Dermis microvascular lymphatic vessel endothelial cell (primary cell): ENCODE measurements around the gene DDX1. TPM values are rescaled to one million over a fixed set of nuclear protein-coding genes. Genes with fewer than 3 reads are reported as not detected.
A peak's percentile ranks its signal among the peaks of the same experiment; 100 is the strongest.

Experiments
- DNase-seq, 2 donors: peaks; one replicate each; pipeline versions ENCODE4 v3.0.0 to v3.0.0-alpha.2; 2010; ENCODE audit warnings: low read depth in 2 of 2
- total RNA-seq: library from RNA; depleted of rRNA; stranded (reverse); fragments of >200 nt; gene quantifications from 2 replicates; pipeline ENCODE4 v1.2.1, GENCODE V29; 2014

Gene DDX1
- total RNA-seq, 1 donor from 2014 or later: 67.5 TPM

DNA sequence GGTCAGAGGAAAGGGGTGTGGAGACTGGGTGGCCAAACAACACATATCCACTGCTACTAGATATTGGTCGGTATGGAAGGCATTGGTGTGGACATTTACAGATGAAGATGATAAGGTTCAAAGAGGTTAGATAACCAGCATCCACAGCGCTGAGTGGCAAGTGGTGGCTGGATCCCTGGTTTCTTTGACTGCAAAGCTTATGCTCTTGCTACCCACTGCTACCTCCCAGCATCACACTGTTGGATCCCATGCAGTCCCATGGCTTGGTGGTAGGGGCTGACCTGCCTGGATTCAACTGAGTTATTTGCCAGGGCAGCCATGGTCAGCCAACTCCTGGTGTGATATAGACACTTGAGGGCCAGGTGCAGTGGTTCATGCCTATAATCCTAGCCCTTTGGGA lies 53.6 kb downstream of the DDX1 start:
- DNase-seq: no peak

GRCh38 chr2:15645720-15646385 lies 54.2 kb downstream of the DDX1 start:
- peak; percentile 80 to 89 for DNase-seq

- no peak for DNase-seq
These were observed 55.0 kb downstream of the DDX1 start for GRCh38 chr2:15646661-15647060.

- no peak for DNase-seq
These were observed 56.2 kb downstream of the DDX1 start for GRCh38 chr2:15647622-15648590.

- DNase-seq: no peak
These were observed 57.2 kb downstream of the DDX1 start for GRCh38 chr2:15648593-15649525.

DNA sequence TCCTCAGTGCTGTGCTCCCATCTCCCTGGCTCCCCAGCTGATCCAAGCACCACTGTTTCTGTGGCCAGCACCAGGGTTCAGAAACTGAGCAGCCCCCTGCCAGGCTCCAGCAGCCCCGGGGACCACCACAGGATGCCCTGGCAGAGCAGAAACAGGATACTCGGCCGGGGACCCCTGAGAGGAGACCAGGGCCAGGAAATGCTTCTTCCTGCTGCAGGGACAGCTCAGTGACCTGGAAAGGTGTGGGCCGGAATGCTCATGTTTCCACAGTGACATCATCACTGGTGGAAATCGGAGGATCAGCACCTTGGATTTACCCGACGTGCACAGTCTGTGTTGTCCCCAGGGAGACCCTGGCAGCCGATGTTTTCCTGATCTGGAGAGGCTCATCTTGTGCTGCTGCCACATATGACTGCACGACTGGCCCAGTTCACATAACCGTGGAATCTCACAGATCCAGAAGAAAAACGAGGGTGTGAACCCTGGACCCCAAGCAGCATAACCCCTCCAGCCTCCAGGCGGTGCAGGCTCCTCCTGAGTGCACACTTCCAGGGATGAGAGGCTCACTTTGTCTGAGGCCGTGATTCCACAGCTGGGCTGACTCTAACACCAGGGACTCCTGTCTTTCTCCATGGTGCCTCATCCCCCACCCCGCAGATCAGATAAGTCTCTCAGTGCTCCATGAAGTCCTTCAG lies 58.0 kb downstream of the DDX1 start:
- DNase-seq: peak; percentile 60 to 87

- DNase-seq: no peak
These were observed 59.1 kb downstream of the DDX1 start for GRCh38 chr2:15650616-15651366.

DNA sequence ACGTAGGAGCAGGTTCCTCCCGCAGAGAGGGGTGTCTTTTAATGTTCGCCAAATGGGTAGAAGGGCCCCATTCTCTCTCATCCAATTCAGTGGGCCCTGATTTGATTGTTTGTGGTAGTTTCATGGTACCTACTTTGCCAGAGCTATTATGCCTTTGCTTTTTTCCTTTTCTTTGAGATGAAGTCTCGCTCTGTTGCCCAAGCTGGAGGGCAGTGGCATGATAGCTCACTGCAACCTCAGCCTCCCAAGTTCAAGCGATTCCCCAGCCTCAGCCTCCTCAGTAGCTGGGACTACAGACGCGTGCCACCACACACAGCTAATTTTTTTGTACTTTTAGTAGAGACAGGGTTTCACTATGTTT lies 59.7 kb downstream of the DDX1 start:
- no peak for DNase-seq

DNA sequence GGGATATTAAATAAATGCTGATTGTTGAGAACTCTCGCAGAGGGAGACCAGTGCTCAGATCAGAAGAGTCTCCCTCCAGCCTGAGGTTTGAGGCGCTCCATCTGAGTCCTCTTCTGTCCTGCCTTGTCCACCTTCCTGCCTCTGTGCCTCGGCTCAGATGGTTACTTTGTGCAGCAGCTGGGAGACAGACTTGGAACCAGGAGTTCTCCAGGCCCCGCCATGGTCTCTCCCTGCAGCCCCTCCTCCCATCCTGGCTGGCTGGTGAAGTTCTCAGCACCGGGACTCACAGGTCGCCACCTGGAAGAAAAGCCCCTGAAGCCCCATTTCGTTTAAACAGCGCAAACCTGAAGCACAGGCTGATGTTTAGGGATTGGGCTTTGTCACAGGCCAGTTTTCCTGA lies 60.6 kb downstream of the DDX1 start:
- DNase-seq: no peak

- no peak for DNase-seq
These were observed 61.1 kb downstream of the DDX1 start for GRCh38 chr2:15652801-15653200.

- no peak for DNase-seq
These were observed 62.4 kb downstream of the DDX1 start for GRCh38 chr2:15653806-15654726.

DNA sequence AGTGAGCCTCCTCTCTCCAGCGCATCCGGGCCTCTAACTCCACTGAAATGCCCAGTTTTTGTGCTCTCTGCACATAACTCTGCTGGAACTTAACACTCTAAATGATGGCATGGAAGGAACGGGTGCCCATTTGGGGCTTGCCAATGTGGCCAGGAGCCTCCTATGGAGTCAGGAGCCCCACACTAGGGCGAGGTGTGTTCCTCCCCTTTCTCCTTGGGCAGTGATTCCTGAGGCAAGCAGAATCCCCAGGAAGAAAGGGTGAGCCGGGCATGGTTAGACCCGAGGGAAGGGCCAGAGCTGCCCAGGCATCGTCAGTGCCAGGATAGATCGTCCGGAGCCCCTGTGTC lies 63.0 kb downstream of the DDX1 start:
- DNase-seq: no peak

- no peak for DNase-seq
These were observed 63.6 kb downstream of the DDX1 start for GRCh38 chr2:15655123-15655887.

- DNase-seq: no peak
These were observed 64.4 kb downstream of the DDX1 start for GRCh38 chr2:15656090-15656489.

- DNase-seq: no peak
These were observed 66.1 kb downstream of the DDX1 start for GRCh38 chr2:15657759-15658158.

DNA sequence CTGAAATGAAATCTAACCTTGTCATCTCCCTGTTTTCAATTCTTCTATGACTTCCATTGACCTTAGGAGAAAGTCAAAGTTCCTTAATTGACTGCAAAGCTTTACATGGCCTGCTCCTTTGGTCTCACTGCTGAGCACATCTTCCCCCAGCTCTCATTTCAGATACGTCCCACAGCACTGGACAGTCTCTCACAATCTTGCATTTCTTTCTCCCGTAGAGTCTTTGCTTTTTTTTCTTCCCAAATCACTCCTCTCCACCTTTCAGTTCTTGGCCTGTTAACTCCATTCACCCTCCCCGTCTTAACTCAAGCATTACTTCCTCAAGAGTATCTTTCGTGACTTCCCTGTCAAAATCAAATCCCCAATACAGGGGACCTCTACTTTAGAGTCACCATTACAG lies 67.2 kb downstream of the DDX1 start:
- DNase-seq: no peak

- no peak for DNase-seq
These were observed 69.0 kb downstream of the DDX1 start for GRCh38 chr2:15660491-15661294.

DNA sequence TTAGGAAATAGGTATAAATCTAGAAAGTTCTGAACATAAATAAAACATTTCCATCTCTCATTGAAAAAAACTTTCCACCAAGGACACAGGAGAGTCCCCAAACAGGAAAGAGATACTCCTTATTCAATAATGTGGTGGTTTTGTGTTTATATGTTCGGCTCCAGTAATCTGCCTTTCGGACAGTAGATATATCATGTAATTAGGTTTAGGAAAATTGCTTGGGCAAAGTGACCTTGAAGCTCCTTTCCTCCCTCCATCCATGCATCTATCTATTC lies 69.6 kb downstream of the DDX1 start:
- no peak for DNase-seq
